DOHH2 (cell line): ENCODE measurements around the gene USP32.

Experiments
- H3F3A ChIP-seq: fragments of 200-600 bp; sonication (generic), shearing (Covaris generic); 2 replicates; pipeline ENCODE4 v1.6.0; 2016; ENCODE audit warnings: antibody characterized with exemption, mild to moderate bottlenecking; ENCODE audit not compliant: control insufficient read depth, insufficient read depth
- H3K27ac ChIP-seq: fragments of 200-600 bp; sonication (generic); 2 replicates; pipeline ENCODE4 v1.5.1; 2014; ENCODE audit warnings: low read depth, mild to moderate bottlenecking, low read length, moderate library complexity
- H3K27me3 ChIP-seq: fragments of 200-600 bp; sonication (generic); 2 replicates; pipeline ENCODE4 v1.6.1; 2014; ENCODE audit warnings: mild to moderate bottlenecking, low read length, mixed read lengths; ENCODE audit not compliant: control insufficient read depth
- H3K36me3 ChIP-seq: fragments of 200-600 bp; sonication (generic); 2 replicates; pipeline ENCODE4 v1.6.1; 2014; ENCODE audit warnings: mild to moderate bottlenecking, low read length, moderate library complexity, mixed read lengths; ENCODE audit not compliant: control insufficient read depth
- H3K4me1 ChIP-seq: fragments of 200-600 bp; sonication (generic); 2 replicates; pipeline ENCODE4 v1.6.1; 2014; ENCODE audit warnings: mild to moderate bottlenecking, low read length, mixed read lengths; ENCODE audit not compliant: control insufficient read depth
- H3K4me2 ChIP-seq: fragments of 200-600 bp; sonication (generic); 2 replicates; pipeline ENCODE4 v1.6.0; 2014; ENCODE audit warnings: mild to moderate bottlenecking, low read length, moderate library complexity
- H3K4me3 ChIP-seq: fragments of 200-600 bp; sonication (generic); 2 replicates; pipeline ENCODE4 v1.5.1; 2014; ENCODE audit warnings: mild to moderate bottlenecking, low read length, mixed read lengths
- H3K79me2 ChIP-seq: fragments of 200-600 bp; sonication (generic); 2 replicates; pipeline ENCODE4 v1.6.1; 2014; ENCODE audit warnings: mild to moderate bottlenecking, low read length, mixed read lengths; ENCODE audit not compliant: control insufficient read depth
- H3K9me2 ChIP-seq: fragments of 200-600 bp; sonication (generic); replicated peaks from 2 replicates; pipeline ENCODE4 v1.6.1; 2014; ENCODE audit warnings: mild to moderate bottlenecking, low read length, mixed read lengths; ENCODE audit not compliant: control insufficient read depth
- H3K9me3 ChIP-seq: fragments of 200-600 bp; sonication (generic); 2 replicates; pipeline ENCODE4 v1.6.1; 2014; ENCODE audit warnings: antibody characterized with exemption, low read length, mixed read lengths; ENCODE audit not compliant: control insufficient read depth, insufficient read depth
- H4K20me1 ChIP-seq: fragments of 200-600 bp; sonication (generic); 2 replicates; pipeline ENCODE4 v1.6.0; 2014; ENCODE audit warnings: low read depth, mild to moderate bottlenecking, antibody characterized with exemption, low read length, moderate library complexity; ENCODE audit not compliant: control insufficient read depth, insufficient read depth
- EZH2phosphoT487 ChIP-seq: fragments of 200-600 bp; sonication (generic); IDR thresholded peaks from 2 replicates; pipeline ENCODE4 v1.6.1; 2017; ENCODE audit warnings: borderline replicate concordance, mild to moderate bottlenecking, antibody characterized with exemption, low read length, moderate library complexity, mixed read lengths
- TF ChIP-seq, protein P1 (sequence below): fragments of 200-600 bp; sonication (generic); IDR thresholded peaks from one replicate; pipeline ENCODE4 v1.5.1; 2014; ENCODE audit warnings: antibody characterized with exemption, mild to moderate bottlenecking, low read depth, low read length; ENCODE audit not compliant: poor library complexity, severe bottlenecking

The USP32 gene

DNA sequence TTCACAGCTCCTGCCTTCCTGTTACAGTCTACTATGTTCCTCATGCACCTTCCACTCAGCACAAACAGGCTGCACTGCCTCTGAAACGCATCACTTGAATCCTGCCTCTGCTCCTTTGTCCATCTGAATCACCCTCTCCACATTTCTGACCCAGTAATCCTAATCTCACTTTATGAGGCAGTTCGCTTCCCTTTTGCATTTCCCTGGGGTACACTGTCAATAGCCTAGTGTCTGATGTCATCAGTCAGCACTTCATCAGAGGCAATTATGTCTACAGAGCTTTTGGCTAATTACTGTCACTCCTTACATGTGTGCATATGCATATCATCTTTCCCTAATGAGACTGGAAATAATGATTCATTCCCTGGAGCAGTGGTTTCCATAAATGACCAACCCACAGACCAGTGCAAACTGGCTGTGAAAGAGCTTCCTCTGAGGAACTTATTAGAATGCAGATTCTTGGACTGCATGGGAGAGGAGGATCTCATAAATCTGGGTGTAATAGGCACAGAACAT is 218.6 kb downstream of the USP32 start:
- H3K4me1 ChIP-seq, result peaks cover 10% of the 10 kb centered on the region

DNA sequence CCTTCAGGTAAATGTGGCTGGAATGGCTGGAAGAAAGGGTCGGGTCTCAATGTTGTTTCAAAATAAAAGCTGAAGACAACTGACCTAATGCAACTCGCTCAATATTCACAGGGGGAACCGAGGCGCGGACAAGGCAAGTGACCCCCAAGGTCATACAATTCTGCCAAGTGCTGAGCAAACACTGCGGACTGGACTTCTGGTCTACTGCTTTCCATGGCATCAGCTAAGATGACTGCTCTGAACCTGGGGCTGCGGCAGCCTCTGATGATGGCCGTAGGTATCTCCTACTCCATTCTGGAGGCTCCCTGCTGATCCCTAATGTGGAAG is 220.2 kb downstream of the USP32 start:
- Histone ChIP-seq H3K4me2 (no peak overlapping the region), H3F3A (no peaks in the 10 kb centered on the region), H3K36me3 (no peaks in the 10 kb centered on the region), H3K4me1 (peaks cover 10% of the 10 kb centered on the region), H3K79me2 (no peaks in the 10 kb centered on the region), H3K27me3 (no peaks in the 10 kb centered on the region), H4K20me1 (no peaks in the 10 kb centered on the region), H3K4me3 (no peak overlapping the region), H3K9me3 (no peaks in the 10 kb centered on the region), H3K9me2 (no peaks in the 10 kb centered on the region), H3K27ac (no peak overlapping the region)
- no peak for TF ChIP-seq EZH2phosphoT487
- TF ChIP-seq, protein P1, sequence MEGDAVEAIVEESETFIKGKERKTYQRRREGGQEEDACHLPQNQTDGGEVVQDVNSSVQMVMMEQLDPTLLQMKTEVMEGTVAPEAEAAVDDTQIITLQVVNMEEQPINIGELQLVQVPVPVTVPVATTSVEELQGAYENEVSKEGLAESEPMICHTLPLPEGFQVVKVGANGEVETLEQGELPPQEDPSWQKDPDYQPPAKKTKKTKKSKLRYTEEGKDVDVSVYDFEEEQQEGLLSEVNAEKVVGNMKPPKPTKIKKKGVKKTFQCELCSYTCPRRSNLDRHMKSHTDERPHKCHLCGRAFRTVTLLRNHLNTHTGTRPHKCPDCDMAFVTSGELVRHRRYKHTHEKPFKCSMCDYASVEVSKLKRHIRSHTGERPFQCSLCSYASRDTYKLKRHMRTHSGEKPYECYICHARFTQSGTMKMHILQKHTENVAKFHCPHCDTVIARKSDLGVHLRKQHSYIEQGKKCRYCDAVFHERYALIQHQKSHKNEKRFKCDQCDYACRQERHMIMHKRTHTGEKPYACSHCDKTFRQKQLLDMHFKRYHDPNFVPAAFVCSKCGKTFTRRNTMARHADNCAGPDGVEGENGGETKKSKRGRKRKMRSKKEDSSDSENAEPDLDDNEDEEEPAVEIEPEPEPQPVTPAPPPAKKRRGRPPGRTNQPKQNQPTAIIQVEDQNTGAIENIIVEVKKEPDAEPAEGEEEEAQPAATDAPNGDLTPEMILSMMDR, result no peak

More for the DNA sequence above, 218.6 kb downstream of the USP32 start:
- TF ChIP-seq, protein P1, result no peak
- no peak for TF ChIP-seq EZH2phosphoT487
- Histone ChIP-seq H3K4me2 (no peak overlapping the region), H3K27me3 (no peaks in the 10 kb centered on the region), H3K27ac (no peak overlapping the region), H3K4me3 (no peak overlapping the region), H3F3A (no peaks in the 10 kb centered on the region), H3K36me3 (no peaks in the 10 kb centered on the region), H4K20me1 (no peaks in the 10 kb centered on the region), H3K79me2 (no peaks in the 10 kb centered on the region), H3K9me3 (no peaks in the 10 kb centered on the region), H3K9me2 (no peaks in the 10 kb centered on the region)

DNA sequence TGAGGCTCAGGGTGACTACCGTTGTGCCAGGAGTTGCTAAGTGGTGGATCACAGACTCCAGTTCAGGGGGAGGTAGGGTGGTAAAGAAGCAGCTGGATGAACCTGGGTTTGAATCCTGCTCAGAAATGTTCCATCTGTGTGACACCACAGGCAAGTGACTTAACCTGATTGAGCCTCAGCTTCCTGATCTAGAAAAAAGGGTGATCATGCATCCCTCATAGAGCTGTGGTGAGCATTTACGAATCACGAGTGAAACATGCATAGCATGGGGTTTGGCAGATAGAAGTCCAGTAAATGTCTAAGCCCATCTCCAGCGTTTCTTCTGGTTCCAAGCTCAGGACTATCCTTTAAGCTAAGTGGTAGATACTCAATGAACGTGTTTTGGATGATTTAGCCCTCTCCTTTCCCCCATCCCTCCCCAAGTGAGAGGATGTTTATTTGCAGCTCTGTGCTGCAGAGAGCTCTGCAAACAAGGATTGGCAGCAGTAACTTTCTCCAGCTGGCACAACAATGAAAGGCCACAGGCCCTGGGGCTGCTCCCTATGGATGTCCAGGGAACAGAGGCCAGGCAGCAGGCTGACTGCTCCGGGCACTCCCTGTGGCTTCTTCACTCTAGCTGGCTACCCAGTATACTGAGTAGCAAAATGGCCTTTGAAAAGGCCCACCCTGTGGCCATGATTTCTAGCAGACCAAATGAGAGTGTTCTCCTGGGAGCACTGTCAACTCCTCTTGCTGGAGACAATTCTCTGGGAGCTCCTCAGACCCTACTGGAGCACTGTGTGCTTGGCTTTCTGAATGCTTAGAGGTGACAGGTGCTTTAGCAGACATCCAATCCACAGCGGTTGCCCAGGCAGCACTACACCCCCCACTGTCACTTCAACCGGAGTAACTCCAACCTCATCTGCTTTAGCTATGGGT is 220.8 kb downstream of the USP32 start:
- H3K9me2 ChIP-seq, result no peaks in the 10 kb centered on the region
- TF ChIP-seq, protein P1, result no peak
- no peak for TF ChIP-seq EZH2phosphoT487

More for the DNA sequence above, 220.8 kb downstream of the USP32 start:
- H3K9me3 ChIP-seq, result no peaks in the 10 kb centered on the region
- H3K4me1 ChIP-seq, result peaks cover 10% of the 10 kb centered on the region
- H3K4me2 ChIP-seq, result peak overlapping the region; percentile 31; the same call in 1 of the 2 replicates
- no peaks in the 10 kb centered on the region for H3K27me3 ChIP-seq
- no peak overlapping the region for H3K27ac ChIP-seq
- H3K4me3 ChIP-seq, result peak overlapping the region; percentile 4; the same call in 1 of the 2 replicates
- H3K36me3 ChIP-seq, result no peaks in the 10 kb centered on the region
- H4K20me1 ChIP-seq, result no peaks in the 10 kb centered on the region
- no peaks in the 10 kb centered on the region for H3F3A ChIP-seq
- no peaks in the 10 kb centered on the region for H3K79me2 ChIP-seq
